Cardiac muscle cell (in vitro differentiated cells and primary cell): Measurements from ENCODE around the gene SULT1B1. TPM values are rescaled to one million over a fixed set of nuclear protein-coding genes. Genes with fewer than 3 reads are reported as not detected.

Experiments used
- DNase-seq, 2 donors: peaks; one replicate each; pipeline versions ENCODE4 v3.0.0 to v3.0.0-alpha.2; 2010 to 2017; ENCODE audit warnings: low read depth in 1 of 2, low spot score in 1 of 2
- H3K27ac ChIP-seq: fragments of 200-600 bp; sonication (generic); 2 replicates; pipeline ENCODE4 v1.5.1; 2016
- H3K27me3 ChIP-seq: fragments of 200-600 bp; sonication (generic); 2 replicates; pipeline ENCODE4 v1.6.0; 2016; ENCODE audit warnings: control low read depth
- H3K36me3 ChIP-seq: fragments of 200-600 bp; sonication (generic); 2 replicates; pipeline ENCODE4 v1.5.1; 2016; ENCODE audit warnings: control low read depth
- H3K4me1 ChIP-seq: fragments of 200-600 bp; sonication (generic); 2 replicates; pipeline ENCODE4 v1.8.1; 2017; ENCODE audit warnings: low read depth, mild to moderate bottlenecking, mixed run types
- H3K4me3 ChIP-seq: fragments of 200-600 bp; sonication (generic); 2 replicates; pipeline ENCODE4 v1.5.1; 2016; ENCODE audit warnings: mild to moderate bottlenecking
- H3K9me3 ChIP-seq: fragments of 200-600 bp; sonication (generic); 2 replicates; pipeline ENCODE4 v1.5.1; 2017; ENCODE audit warnings: low read depth, mild to moderate bottlenecking, control low read depth
- polyA plus RNA-seq: library from polyadenylated mRNA; unstranded; fragments of >200 nt; fragmentation: Nextera tagmentation; extraction: Ambion mirVana; gene quantifications from 2 replicates; pipeline ENCODE4 v1.2.1, GENCODE V29; 2016
- total RNA-seq: library from RNA; depleted of rRNA; stranded (reverse); fragments of >200 nt; gene quantifications from 2 replicates; pipeline ENCODE4 v1.2.3, GENCODE V29; 2016
- TF ChIP-seq, protein P1 (sequence below): IDR thresholded peaks from 2 replicates; pipeline ENCODE4 v1.5.1; 2012; ENCODE audit warnings: low read depth, mild to moderate bottlenecking, low read length

Gene SULT1B1
- total and polyA plus RNA-seq, 2 experiments from 2014 or later = not detected

DNA sequence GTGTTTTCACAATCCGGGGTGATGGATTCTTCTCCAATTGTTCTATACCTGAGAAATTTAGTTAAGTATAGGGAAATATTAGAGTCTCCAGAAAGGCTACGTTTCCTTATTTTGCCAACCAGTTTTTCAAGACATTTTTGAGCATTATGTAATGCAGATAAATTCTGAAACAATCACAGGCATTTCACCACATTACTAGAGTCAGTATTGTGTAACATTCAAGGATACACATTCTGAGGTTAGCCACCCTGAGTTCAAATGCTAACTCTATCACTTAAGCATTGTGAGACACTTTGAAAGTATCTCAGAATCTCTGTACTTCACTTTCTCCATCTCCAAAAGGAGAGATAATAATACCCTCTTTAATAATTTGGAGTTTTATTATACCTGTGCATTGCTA is 10.6 kb downstream of the SULT1B1 start:
- H3K27ac ChIP-seq = no peak overlapping the region
- no peak overlapping the region for H3K4me3 ChIP-seq
- H3K36me3 ChIP-seq = no peaks in the 10 kb centered on the region
- peak in 1 of 2 donors; percentile 80 for DNase-seq
- H3K27me3 ChIP-seq = no peaks in the 10 kb centered on the region
- peaks cover 8% of the 10 kb centered on the region for H3K4me1 ChIP-seq
- H3K9me3 ChIP-seq = no peaks in the 10 kb centered on the region
- TF ChIP-seq, protein P1, sequence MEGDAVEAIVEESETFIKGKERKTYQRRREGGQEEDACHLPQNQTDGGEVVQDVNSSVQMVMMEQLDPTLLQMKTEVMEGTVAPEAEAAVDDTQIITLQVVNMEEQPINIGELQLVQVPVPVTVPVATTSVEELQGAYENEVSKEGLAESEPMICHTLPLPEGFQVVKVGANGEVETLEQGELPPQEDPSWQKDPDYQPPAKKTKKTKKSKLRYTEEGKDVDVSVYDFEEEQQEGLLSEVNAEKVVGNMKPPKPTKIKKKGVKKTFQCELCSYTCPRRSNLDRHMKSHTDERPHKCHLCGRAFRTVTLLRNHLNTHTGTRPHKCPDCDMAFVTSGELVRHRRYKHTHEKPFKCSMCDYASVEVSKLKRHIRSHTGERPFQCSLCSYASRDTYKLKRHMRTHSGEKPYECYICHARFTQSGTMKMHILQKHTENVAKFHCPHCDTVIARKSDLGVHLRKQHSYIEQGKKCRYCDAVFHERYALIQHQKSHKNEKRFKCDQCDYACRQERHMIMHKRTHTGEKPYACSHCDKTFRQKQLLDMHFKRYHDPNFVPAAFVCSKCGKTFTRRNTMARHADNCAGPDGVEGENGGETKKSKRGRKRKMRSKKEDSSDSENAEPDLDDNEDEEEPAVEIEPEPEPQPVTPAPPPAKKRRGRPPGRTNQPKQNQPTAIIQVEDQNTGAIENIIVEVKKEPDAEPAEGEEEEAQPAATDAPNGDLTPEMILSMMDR = no peak

DNA sequence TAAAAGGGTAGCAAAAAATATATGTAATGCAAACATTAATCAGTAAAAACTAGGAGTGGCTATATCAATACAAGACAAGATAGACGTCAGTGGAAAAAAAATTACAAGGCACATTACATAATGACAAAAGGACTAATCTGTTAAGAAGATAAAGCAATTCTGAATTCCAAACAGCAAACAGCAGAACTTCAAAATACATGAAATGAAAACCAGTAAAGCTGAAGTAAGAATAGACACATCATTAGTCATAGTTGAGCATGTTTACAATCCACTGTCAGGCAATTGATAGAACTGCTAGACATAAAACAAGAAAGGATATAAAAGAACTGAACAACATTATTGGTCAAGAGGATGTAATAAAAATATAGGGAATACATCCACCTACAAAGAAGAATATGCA is 12.2 kb downstream of the SULT1B1 start:
- Histone ChIP-seq H3K27me3 (no peaks in the 10 kb centered on the region), H3K27ac (no peak overlapping the region), H3K36me3 (no peaks in the 10 kb centered on the region), H3K4me1 (no peaks in the 10 kb centered on the region), H3K4me3 (no peak overlapping the region), H3K9me3 (no peaks in the 10 kb centered on the region)
- peak in 1 of 2 donors; percentile 47 for DNase-seq
- TF ChIP-seq, protein P1 = no peak

DNA sequence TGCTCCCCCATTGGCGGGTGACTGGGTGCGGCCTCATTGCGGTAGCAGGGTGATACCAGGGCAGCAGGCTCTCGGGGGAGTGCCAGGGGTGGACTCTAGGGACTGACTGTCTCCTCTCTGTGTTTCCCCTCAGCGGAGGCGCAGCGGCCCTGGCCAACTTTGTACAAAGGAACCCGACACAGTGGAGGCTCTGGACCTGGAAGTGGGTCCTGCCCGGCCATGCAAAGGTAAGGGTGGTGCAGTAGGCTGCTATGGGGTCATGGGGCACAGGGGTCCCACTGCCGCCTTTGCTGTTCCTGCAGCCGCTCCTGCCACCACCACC is 16.3 kb downstream of the SULT1B1 start:
- Histone ChIP-seq H3K27ac (no peak overlapping the region), H3K27me3 (no peaks in the 10 kb centered on the region), H3K9me3 (no peaks in the 10 kb centered on the region), H3K4me1 (no peaks in the 10 kb centered on the region), H3K4me3 (no peak overlapping the region), H3K36me3 (no peaks in the 10 kb centered on the region)
- DNase-seq = no peak
- TF ChIP-seq, protein P1 = no peak

DNA sequence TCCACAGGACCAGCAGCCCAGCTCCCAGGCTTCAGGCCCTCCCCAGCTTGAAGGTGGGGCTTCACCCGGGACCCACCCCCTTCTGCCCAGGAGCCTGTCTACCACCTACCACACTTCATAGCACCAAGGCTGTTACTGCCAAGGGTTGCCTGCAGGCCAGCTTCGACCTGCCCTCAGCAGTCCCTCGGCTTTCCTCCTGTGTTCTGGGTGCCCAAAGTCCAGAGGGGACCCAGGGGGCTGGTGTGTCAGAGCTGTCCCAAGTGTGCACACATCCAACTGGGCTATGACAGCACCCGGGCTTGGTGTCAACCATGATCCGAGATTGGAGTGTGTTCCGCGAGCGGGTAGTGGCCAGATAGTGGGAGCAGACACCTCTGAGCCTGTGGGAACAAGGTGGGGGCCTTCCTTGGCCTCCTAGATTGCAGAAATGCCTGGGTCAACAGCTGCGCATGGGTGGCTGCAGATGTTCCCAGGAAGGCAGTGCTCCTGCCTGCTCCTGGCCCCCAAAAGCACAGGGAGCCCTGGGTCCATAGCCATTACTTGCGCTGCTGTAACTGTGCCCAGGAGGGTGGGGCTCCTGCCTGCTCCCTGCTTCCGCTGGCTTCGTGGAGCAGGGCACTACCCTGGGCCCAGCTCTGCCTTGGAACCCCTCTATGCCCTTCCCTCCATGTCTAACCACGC is 16.8 kb downstream of the SULT1B1 start:
- no peaks in the 10 kb centered on the region for H3K4me1 ChIP-seq
- TF ChIP-seq, protein P1 = no peak
- no peak overlapping the region for H3K27ac ChIP-seq
- no peaks in the 10 kb centered on the region for H3K36me3 ChIP-seq
- no peaks in the 10 kb centered on the region for H3K9me3 ChIP-seq
- H3K27me3 ChIP-seq = no peaks in the 10 kb centered on the region
- DNase-seq = no peak
- H3K4me3 ChIP-seq = no peak overlapping the region

DNA sequence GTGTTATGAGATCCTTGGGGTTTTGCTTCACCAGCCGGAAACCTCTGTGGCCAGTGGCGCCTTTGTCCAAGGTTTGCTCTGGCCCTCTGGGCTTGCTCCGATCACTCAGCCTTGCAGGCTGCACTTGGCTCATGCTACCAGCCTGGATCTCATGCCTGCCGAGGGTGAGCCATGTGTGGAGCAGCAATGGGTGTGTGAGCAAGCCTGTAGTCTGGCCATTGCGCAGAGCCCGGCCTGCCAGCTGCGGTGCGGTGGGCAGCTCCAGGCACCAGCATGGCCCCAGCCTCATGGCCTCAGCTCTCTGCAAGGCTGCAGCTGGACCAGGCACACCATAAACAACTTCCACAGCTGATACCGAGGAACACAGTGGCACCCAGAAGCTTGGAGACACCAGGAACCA is 17.8 kb downstream of the SULT1B1 start:
- H3K4me3 ChIP-seq = no peak overlapping the region
- no peaks in the 10 kb centered on the region for H3K27me3 ChIP-seq
- DNase-seq = no peak
- TF ChIP-seq, protein P1 = no peak
- no peak overlapping the region for H3K27ac ChIP-seq
- H3K9me3 ChIP-seq = no peaks in the 10 kb centered on the region
- no peaks in the 10 kb centered on the region for H3K4me1 ChIP-seq
- no peaks in the 10 kb centered on the region for H3K36me3 ChIP-seq

DNA sequence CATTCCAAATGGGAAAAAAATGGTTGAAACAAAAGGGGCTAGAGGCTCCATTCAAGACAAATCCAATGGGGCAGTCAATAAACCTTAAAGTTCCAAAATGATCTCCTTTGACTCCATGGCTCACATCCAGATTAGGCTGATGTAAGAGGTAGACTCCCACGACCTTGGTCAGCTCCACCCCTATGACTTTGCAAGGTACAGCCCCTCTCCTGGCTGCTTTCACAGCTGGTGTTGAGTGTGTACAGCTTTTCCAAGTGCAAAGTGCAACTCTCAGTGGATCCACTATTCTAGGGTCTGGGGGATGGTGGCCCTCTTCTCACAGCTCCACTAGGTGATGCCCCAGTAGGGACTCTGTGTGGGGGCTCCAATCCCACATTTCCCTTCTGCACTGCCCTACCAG is 21.5 kb downstream of the SULT1B1 start:
- Histone ChIP-seq H3K27ac (no peak overlapping the region), H3K36me3 (no peaks in the 10 kb centered on the region), H3K4me1 (no peaks in the 10 kb centered on the region), H3K4me3 (no peak overlapping the region), H3K27me3 (no peaks in the 10 kb centered on the region), H3K9me3 (no peaks in the 10 kb centered on the region)
- TF ChIP-seq, protein P1 = no peak
- DNase-seq = no peak
